Muscle layer of colon (tissue), 2 donors: ENCODE data around the gene SOS1.
A peak's percentile ranks its signal among the peaks of the same experiment; 100 is the strongest.
"Not testable (repeated sequence)": the region's sequence is repeated elsewhere in the genome, so short reads cannot be mapped to it uniquely, and the experiment has no call there.

Experiments used
- H3K27ac ChIP-seq: one replicate; pipeline ENCODE4 v1.7.0; 2013; ENCODE audit warnings: low read depth, mild to moderate bottlenecking, low read length, moderate library complexity
- H3K27me3 ChIP-seq, 2 donors: one replicate each; pipeline ENCODE4 v1.7.0; 2013; ENCODE audit warnings: low read length in 2 of 2, mild to moderate bottlenecking in 2 of 2; ENCODE audit not compliant: insufficient read depth in 2 of 2, control insufficient read depth in 1 of 2
- H3K36me3 ChIP-seq: one replicate; pipeline ENCODE4 v1.7.0; 2013; ENCODE audit warnings: mild to moderate bottlenecking, low read length; ENCODE audit not compliant: insufficient read depth
- H3K4me1 ChIP-seq: one replicate; pipeline ENCODE4 v1.7.0; 2013; ENCODE audit warnings: mild to moderate bottlenecking, low read length; ENCODE audit not compliant: insufficient read depth
- H3K4me3 ChIP-seq, 2 donors: one replicate each; pipeline ENCODE4 v1.7.0; 2013; ENCODE audit warnings: low read length in 2 of 2, low read depth in 1 of 2, mild to moderate bottlenecking in 1 of 2, moderate library complexity in 1 of 2
- H3K9ac ChIP-seq: one replicate; pipeline ENCODE4 v1.7.0; 2013; ENCODE audit warnings: low read length
- H3K9me3 ChIP-seq: one replicate; pipeline ENCODE4 v1.7.0; 2013; ENCODE audit warnings: mild to moderate bottlenecking, low read length
- donor health status: abdominal sarcoma.
- donor health status: Adenocarcinoma of cecum.

The SOS1 gene

DNA sequence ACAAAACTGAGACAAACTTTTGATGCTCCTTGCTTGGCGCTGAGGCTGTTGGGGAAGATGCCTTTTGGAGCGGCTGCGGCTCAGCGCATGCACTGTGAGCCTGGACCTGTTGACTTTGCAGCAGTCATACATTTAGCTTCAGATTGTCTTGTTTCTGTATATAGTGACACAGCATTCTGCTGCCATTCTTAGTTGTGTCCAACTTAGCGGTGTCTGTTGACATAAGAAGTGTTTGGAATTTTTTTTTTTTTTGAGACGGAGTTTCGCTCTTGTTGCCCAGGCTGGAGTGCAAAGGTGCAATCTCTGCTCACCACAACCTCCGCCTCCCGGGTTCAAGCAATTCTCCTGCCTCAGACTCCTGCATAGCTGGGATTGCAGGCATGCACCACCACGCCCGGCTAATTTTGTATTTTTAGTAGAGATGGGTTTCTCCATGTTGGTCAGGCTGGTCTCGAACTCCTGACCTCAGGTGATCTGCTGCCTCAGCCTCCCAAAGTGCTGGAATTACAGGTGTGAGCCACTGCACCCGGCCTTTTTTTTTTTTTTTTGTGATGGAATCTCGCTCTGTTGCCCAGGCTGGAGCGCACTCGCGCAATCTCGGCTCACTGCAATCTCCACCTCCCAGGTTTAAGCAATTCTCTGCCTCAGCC is 17.5 kb upstream of the SOS1 start:
- not testable (repeated sequence) for H3K9ac ChIP-seq, H3K9me3 ChIP-seq, H3K27ac ChIP-seq, H3K4me3 ChIP-seq, H3K36me3 ChIP-seq, H3K4me1 ChIP-seq, H3K27me3 ChIP-seq

DNA sequence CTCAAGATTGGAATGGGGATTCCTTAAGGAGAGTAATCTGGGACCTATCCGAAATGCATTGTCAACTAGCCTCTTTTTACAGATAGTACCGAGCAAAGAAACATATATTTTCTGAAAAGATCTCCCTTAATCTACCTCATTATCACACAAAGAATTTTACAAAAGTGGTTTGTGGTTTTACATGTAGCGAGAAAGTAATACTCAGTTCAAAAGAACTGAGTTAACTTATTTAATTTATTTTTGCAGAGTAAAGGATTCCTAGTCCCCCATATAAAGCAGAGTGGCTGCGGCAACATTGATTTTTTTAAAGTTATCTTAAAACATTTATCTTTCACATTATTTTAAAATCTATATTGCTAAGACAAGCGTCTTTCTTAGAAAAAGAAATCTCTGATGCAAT is 15.9 kb upstream of the SOS1 start:
- peaks cover 2% of the 10 kb centered on the region for H3K4me1 ChIP-seq
- no peak overlapping the region for H3K4me3 ChIP-seq
- no peaks in the 10 kb centered on the region for H3K9me3 ChIP-seq
- no peak overlapping the region for H3K9ac ChIP-seq
- H3K27ac ChIP-seq: no peak overlapping the region
- no peaks in the 10 kb centered on the region for H3K27me3 ChIP-seq
- H3K36me3 ChIP-seq: no peaks in the 10 kb centered on the region

DNA sequence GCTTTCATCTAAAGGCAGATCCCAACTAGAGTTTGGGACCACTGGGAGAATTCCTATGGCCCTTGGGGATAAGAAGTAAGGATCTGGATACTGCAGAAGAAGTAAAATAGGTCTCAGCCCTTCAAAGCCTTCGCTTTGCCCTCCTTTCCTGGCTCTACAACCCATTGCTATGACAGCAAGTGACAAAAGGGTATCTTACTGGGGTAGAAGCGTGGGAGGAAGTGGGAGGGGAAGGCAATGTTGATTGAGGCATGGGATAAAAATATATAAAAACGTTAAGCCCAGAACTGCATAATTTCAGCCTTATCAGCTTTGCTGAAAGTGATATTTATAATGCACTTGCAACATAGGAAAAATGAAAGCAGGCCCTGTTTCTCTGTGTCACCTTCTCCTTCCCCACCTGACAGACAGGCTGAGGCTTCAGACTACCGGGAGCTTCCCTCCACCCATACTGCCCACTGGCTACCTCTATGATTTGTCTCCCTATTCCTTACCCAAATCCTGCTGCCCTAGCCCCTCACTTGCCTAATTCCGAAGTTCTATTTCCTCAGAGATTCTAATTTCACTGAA is 14.9 kb upstream of the SOS1 start:
- Histone ChIP-seq H3K9ac (no peak overlapping the region), H3K27me3 (no peaks in the 10 kb centered on the region), H3K4me3 (no peak overlapping the region), H3K36me3 (no peaks in the 10 kb centered on the region), H3K27ac (no peak overlapping the region), H3K9me3 (no peaks in the 10 kb centered on the region), H3K4me1 (no peaks in the 10 kb centered on the region)

DNA sequence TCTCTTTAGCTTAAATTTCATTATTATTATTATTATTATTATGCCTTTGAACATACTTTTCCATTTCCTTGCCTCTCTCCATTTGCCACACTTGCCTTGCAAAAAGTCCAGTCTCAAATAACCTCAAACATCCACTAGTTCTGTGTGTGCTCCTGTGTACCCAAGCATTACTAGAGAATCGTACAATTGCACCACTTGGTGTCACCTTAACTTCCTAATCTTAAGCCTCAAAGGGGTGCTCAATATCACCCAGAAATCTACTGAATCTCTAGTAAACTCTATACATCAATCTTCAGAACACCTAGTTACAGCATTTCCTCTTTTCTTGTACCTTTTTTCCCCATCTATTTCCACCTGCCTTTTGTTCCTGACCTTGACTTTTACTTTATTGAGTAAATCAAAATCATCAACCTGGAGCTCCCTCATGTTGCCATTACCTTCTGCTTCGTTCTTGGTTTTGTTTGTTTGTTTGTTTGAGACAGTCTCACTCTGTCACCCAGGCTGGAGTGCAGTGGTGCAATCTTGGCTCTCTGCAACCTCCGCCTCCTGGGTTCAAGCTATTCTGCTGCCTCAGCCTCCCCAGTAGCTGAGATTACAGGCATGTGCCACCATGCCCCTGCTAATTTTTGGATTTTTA is 12.5 kb upstream of the SOS1 start:
- Histone ChIP-seq H3K9ac (no peak overlapping the region), H3K9me3 (no peaks in the 10 kb centered on the region), H3K27me3 (no peaks in the 10 kb centered on the region), H3K4me3 (no peak overlapping the region), H3K27ac (no peak overlapping the region), H3K4me1 (no peaks in the 10 kb centered on the region), H3K36me3 (no peaks in the 10 kb centered on the region)

DNA sequence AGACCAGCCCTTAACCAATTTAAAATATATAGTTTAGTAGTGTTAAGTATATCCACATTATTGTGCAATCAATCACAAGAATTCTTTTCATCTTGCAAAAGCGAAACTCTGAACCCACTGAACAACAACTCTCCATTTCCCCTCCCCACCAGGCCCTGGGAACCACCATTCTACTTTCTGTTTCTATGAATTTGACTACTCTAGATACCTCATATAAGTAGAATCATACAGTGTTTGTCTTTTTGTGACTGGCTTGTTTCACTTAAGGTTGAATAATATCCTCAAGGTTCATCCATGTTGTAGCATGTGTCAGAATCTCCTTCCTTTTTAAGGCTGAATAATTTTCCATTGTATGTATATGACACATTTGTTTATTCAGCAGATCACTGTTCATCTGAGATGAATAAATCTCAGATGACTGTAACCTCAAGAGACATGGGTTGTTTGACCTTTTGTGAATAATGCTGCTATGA is 8.1 kb upstream of the SOS1 start:
- Histone ChIP-seq H3K27ac (no peak overlapping the region), H3K9me3 (no peaks in the 10 kb centered on the region), H3K27me3 (no peaks in the 10 kb centered on the region), H3K4me1 (peaks cover 5% of the 10 kb centered on the region), H3K4me3 (no peak overlapping the region), H3K36me3 (no peaks in the 10 kb centered on the region), H3K9ac (no peak overlapping the region)

DNA sequence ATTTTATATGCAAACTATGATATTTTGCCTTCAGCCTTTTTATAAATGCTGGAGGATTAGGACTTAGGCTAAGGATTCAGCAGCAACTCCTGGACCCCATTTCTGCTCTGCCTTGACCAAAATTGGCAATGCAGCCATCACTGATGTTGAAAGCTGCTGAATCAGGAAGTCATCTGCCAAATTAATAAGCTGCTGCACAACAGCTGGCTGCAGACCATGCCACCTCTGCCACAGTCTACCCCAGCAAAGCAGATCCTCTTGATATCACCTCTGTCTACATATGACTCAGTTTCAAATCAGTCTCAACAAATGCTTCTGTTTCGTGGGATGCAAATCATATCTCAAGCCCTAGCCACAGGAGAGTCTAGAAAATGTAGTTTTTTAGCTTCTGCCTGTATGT is 7.1 kb upstream of the SOS1 start:
- Histone ChIP-seq H3K27me3 (no peaks in the 10 kb centered on the region), H3K4me1 (peaks cover 5% of the 10 kb centered on the region), H3K27ac (no peak overlapping the region), H3K9ac (no peak overlapping the region), H3K4me3 (no peak overlapping the region), H3K9me3 (no peaks in the 10 kb centered on the region), H3K36me3 (no peaks in the 10 kb centered on the region)

DNA sequence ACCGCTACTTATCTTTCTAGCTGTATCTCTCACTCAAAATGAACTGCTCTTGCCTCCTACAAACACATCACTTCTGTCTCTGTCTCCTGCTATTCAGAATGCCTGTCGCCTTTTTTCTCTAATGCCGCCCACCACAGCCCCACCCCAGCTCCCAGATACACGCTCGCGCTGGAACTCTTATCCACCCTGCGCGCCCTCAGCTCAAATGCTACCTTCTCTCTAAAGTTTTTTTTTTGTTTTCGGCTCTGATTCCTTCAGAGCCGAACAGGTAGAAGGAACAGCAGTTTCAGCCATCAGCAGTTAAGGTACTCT is 3.9 kb upstream of the SOS1 start:
- no peaks in the 10 kb centered on the region for H3K9me3 ChIP-seq
- peaks cover 16% of the 10 kb centered on the region for H3K4me1 ChIP-seq
- H3K4me3 ChIP-seq: peak overlapping the region; percentile 95 to 96
- H3K36me3 ChIP-seq: no peaks in the 10 kb centered on the region
- H3K27ac ChIP-seq: peak overlapping the region; percentile 99
- H3K27me3 ChIP-seq: no peaks in the 10 kb centered on the region
- peak overlapping the region; percentile 72 for H3K9ac ChIP-seq

DNA sequence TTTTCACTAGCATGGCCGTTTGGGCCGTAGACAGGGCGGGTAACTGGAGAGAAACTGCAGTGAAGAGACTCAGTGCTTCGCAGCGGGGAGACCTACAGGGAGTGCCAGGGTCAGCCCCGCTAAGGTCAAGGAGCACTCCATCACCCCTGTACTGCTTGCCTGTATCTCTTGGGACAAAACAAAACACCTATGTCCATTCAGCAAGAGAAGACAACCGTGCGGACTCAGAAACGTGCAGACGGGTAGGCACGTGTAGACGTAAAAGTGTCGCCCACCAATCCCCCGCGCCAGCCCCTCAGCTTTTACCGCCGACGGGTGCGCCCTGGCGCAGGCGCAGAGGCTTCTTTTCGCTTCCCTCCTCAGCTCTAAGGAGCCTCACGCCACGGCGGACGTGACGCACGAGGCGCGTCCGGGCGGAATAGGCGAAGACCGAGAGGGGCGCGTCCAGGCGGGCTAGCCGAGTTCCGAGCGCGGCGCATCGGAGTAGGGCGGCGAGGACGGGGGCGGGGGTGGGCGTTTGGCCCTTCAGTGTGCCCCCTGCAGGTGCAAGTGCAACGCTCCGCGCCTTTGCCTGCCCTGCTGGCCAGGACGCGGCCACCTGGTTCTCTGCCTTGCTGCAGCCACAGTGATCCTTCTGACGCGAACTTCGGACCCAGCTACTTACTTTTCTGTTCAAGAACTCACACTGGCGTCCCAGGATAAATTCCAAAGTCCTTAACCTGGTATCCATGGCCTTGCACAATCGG is 3.3 kb upstream of the SOS1 start:
- Histone ChIP-seq H3K4me3 (peak overlapping the region; percentile 95 to 96), H3K9me3 (no peaks in the 10 kb centered on the region), H3K4me1 (peaks cover 18% of the 10 kb centered on the region), H3K27me3 (no peaks in the 10 kb centered on the region), H3K36me3 (no peaks in the 10 kb centered on the region), H3K27ac (peak overlapping the region; percentile 99), H3K9ac (peak overlapping the region; percentile 72)

DNA sequence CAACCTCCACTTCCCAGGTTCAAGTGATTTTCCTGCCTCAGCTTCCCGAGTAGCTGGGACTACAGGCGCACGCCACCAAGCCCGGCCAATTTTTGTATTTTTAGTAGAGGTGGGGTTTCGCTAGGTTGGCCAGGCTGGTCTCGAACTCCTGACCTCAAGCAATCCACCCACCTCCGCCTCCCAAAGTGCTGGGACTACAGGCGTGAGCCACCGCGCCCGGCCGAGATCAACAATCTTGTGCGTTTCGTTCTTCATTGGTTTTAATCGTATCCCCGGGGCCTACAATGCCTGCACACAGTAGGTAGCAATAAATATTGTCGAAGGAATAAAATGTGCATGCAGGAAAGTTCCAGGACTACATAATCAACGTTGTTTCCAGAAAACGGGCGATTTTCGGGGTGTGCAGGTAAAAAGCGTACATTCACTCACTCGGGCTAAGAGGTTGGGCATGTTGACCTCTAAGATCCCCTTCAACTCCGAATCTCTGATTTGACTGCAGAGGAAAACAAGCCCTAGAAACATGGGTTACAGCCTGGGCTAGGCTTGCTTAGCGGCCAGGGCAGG is 2.7 kb upstream of the SOS1 start:
- Histone ChIP-seq H3K4me1 (peaks cover 24% of the 10 kb centered on the region), H3K9ac (peak overlapping the region; percentile 54), H3K36me3 (no peaks in the 10 kb centered on the region), H3K4me3 (peak overlapping the region; percentile 95 to 96), H3K27me3 (no peaks in the 10 kb centered on the region), H3K9me3 (no peaks in the 10 kb centered on the region), H3K27ac (peak overlapping the region; percentile 99)

DNA sequence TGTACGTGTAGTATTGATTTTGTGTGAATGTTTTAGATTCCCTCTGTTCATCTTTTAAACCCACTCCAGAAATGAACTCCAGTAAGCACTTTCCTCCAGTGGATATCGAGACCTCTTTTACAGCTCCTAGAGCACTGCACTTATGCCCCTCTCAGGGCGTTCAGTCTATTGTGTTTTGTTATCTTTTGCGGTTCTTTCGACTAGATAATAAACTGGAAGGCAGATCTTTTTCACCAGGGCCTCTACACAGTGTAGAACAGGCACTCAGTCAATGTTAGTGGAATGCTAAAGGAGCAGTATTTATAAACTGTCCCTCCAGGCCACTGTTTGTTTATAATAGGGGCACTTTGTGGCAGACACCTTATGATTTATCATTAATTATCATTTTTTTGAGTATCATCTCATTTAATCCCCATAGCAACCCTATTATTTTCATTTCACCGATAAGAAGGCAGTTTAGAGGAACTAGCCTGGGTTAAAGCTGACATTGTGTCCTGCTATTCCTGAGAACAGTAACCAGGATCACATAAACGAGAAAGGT is 742 bp upstream of the SOS1 start:
- H3K9ac ChIP-seq: peak overlapping the region; percentile 52
- peak overlapping the region; percentile 63 to 88 for H3K4me3 ChIP-seq
- peaks cover 34% of the 10 kb centered on the region for H3K4me1 ChIP-seq
- peak overlapping the region; percentile 95 for H3K27ac ChIP-seq
- no peaks in the 10 kb centered on the region for H3K36me3 ChIP-seq
- no peaks in the 10 kb centered on the region for H3K9me3 ChIP-seq
- H3K27me3 ChIP-seq: no peaks in the 10 kb centered on the region

DNA sequence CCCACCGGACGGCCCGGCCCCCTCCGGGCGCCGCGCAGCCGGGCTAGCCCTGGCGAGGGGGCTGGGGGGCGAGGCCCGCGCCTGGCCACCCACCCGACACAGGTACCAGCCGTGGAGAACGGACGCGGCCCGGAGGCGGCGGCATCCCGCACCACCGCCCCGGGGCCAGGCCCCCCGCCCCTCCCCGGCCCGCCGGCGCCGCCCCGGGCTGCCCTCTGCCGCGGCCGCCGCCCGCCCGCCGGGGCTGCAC is 405 bp downstream of the SOS1 start:
- Histone ChIP-seq H3K9ac (no peak overlapping the region), H3K27ac (peak overlapping the region; percentile 95), H3K27me3 (no peaks in the 10 kb centered on the region), H3K9me3 (no peaks in the 10 kb centered on the region), H3K4me3 (peak overlapping the region in 1 of 2 donors; percentile 88), H3K36me3 (no peaks in the 10 kb centered on the region), H3K4me1 (peaks cover 34% of the 10 kb centered on the region)
